Rectal smooth muscle tissue (tissue), 1 donor: ENCODE results near the gene SCAF4.
"Not testable (repeated sequence)": the region's sequence is repeated elsewhere in the genome, so short reads cannot be mapped to it uniquely, and the experiment has no call there.

ENCODE experiments used
- H3K27ac ChIP-seq: one replicate; pipeline ENCODE4 v1.7.0; 2013; ENCODE audit warnings: low read depth, low read length, inconsistent platforms
- H3K27me3 ChIP-seq: one replicate; pipeline ENCODE4 v1.7.0; 2013; ENCODE audit warnings: low read length; ENCODE audit not compliant: control insufficient read depth, insufficient read depth
- H3K36me3 ChIP-seq: one replicate; pipeline ENCODE4 v1.7.0; 2013; ENCODE audit warnings: low read length; ENCODE audit not compliant: control insufficient read depth, insufficient read depth
- H3K4me1 ChIP-seq: one replicate; pipeline ENCODE4 v1.7.0; 2013; ENCODE audit warnings: low read length; ENCODE audit not compliant: control insufficient read depth, insufficient read depth
- H3K4me3 ChIP-seq: one replicate; pipeline ENCODE4 v1.7.0; 2013; ENCODE audit warnings: low read length
- H3K9ac ChIP-seq: one replicate; pipeline ENCODE4 v1.7.0; 2013; ENCODE audit warnings: low read length

The SCAF4 gene

DNA sequence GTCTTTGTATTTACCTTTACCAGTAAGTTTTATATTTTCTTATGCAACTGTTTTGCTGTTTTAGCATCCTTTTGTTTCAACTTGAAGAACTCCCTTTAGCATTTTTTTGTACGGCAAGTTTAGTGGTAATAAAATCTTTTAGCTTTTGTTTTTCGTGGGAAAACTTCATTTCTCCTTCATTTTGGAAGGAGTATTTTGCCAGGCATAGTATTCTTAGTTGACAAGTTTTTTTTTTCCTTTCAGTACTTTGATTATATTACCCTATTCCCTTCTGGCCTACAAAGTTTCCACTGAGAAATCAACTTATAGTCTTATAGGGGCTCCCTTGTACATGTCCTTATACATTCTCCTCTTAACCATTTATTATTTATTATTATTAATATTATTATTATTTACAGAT, 95.0 kb downstream of the SCAF4 start:
- H3K27ac ChIP-seq: no peak overlapping the region
- no peaks in the 10 kb centered on the region for H3K27me3 ChIP-seq
- no peaks in the 10 kb centered on the region for H3K4me1 ChIP-seq
- H3K4me3 ChIP-seq: no peak overlapping the region
- H3K36me3 ChIP-seq: no peaks in the 10 kb centered on the region
- no peak overlapping the region for H3K9ac ChIP-seq

DNA sequence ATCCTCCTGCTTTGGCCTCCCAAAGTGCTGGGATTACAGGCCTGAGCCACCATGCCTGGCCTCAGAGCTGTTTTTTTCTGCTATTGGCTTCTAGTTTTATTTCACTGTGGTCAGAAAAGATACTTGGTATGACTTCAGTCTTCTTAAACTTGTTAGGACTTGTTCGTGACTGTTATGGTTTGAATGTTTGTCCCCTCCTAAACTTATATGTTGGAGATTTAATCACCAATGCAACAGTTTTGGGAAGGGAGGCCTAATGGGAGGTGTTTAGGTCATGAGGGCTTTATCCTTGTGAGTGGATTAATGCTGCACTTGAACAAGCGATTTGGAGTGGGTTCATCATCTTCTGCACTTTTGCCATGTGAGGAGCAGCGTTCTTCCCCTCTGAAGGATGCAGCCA, 96.9 kb downstream of the SCAF4 start:
- H3K27ac ChIP-seq: no peak overlapping the region
- H3K36me3 ChIP-seq: no peaks in the 10 kb centered on the region
- H3K27me3 ChIP-seq: no peaks in the 10 kb centered on the region
- H3K4me1 ChIP-seq: no peaks in the 10 kb centered on the region
- H3K4me3 ChIP-seq: no peak overlapping the region
- no peak overlapping the region for H3K9ac ChIP-seq

DNA sequence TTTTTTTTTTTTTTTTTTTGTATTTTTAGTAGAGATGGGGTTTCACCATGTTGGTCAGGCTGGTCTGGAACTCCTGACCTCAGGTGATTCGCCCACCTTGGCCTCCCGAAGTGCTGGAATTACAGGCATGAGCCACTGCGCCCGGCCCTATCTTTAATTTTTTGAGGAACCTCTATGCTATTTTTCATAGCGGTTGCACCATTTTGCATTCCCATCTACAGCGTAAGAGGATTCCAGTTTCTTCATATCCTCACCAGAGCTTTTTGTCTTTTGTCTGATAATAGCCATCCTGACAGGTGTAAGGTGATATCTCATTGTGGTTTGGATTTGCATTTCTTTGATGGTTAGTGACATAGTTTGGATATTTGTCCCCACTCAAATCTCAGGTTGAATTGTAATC, 100.0 kb downstream of the SCAF4 start:
- not testable (repeated sequence) for H3K27ac ChIP-seq, H3K9ac ChIP-seq, H3K4me1 ChIP-seq, H3K4me3 ChIP-seq, H3K36me3 ChIP-seq, H3K27me3 ChIP-seq

DNA sequence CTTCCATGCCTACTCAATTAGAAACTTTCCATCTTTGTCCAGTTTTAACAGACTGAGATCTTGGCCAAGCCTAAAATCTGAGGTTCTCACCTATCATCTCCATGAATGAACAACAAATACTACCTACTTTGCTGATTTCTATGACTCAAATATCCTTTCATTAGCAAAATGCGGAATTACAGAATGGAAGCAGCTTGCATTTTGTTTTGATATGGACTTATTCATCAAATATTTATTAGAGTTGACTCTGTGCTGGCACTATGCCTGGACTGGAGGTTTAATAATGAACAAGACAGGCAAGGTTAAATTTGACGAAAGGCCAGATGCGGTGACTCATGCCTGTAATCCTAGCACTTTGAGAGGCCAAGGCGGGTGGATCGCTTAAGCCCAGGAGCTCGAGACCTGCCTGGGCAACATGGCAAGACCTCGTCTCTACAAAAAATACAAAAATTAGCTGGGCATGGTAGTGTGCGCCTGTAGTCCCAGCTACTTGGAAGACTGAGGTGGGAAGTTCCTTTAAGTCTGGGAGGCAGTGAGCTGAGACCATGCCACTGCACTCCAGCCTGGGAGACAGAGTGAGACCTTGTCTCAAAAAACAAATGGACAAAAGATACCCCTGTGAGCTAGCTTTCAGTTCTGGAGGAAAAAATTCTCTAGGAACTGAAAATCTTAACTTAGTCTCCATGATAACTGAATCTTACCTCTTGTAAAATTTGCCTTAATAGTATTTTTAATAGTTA, 101.8 kb downstream of the SCAF4 start:
- H3K36me3 ChIP-seq: no peaks in the 10 kb centered on the region
- no peak overlapping the region for H3K4me3 ChIP-seq
- H3K27me3 ChIP-seq: no peaks in the 10 kb centered on the region
- no peaks in the 10 kb centered on the region for H3K4me1 ChIP-seq
- no peak overlapping the region for H3K27ac ChIP-seq
- no peak overlapping the region for H3K9ac ChIP-seq

DNA sequence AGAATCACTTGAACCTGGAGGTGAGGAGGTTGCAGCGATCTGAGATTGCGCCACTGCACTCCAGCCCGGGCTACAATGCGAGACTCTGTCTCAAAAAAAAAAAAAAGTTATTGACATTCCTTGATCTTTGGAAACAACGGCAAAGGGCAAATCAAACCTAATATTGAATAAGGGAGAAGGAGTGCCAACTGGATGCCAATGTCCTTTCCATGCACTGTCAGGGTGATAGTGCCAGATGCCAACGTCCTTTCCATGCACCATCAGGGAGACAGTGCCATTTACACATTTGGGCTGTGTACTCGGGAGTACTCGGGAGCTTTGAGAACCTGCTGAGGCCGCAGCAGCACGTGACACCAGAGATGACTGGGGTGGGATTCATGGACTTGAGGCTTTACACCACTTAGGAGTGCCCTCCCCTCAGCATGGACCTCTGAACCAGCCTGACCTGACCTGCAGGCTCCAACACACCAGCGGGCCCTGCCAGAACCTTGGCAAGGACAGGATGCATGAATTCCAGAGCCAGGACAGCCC, 106.9 kb downstream of the SCAF4 start:
- Histone ChIP-seq H3K27me3 (no peaks in the 10 kb centered on the region), H3K4me1 (no peaks in the 10 kb centered on the region), H3K36me3 (no peaks in the 10 kb centered on the region), H3K9ac (no peak overlapping the region), H3K27ac (no peak overlapping the region), H3K4me3 (no peak overlapping the region)

DNA sequence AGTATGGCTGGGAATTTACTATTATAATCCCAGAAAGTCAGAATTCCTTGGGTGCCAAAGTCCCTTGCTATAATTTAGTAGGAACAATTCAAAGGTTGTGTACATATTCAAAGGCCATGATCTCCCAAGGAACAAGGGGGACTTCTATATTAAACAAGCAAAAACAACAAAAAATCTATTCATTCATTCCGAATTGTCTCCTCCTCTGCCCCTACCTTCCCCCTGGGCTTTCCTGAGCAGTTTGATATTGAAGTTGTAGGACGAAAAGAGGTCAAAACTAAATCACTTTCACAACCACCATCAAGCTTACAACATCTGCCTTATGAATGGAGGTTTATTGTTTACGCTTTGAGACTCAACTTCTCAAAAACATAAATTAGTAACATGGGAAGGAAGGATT, 107.7 kb downstream of the SCAF4 start:
- Histone ChIP-seq H3K36me3 (no peaks in the 10 kb centered on the region), H3K4me3 (no peak overlapping the region), H3K4me1 (no peaks in the 10 kb centered on the region), H3K27ac (no peak overlapping the region), H3K27me3 (no peaks in the 10 kb centered on the region), H3K9ac (no peak overlapping the region)

DNA sequence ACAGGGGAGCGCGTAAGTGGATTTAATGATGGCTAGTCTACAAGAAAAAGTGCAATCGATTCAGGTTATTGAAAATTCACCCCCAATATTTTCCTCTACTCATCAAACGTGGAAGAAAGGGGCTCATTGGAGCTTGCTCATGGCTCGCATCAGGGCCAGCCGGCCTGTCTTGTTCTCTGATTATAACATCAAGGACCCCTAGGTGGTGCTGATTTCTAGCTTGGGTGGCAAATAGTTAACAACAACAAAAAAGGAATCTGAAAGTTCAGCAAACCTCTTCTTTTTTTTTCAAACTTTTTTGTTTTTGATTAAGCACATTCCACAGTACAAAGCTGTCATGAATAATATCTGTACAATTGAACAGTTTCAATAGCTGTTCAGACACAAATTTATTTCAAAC, 108.3 kb downstream of the SCAF4 start:
- Histone ChIP-seq H3K27me3 (no peaks in the 10 kb centered on the region), H3K27ac (no peak overlapping the region), H3K9ac (no peak overlapping the region), H3K4me1 (no peaks in the 10 kb centered on the region), H3K36me3 (no peaks in the 10 kb centered on the region), H3K4me3 (no peak overlapping the region)

DNA sequence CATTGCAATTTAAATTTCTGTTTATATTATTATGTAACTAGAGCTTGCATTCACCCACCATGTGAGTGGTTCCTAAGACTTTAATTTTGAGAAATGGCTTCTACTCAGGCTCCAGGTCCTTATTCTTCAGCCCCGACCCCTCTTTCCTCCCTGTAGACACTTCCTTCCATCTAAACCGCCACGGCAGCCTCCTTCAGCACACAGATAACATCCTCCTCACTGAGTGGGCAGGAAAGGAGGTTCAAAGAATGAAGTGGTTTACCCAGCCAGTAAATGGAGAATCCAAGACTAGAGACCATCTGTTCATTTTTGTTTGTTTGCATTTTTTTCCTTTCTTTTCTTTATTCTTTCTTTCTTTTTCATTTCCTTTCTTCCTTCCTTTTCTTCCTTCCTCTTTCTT, 109.5 kb downstream of the SCAF4 start:
- no peaks in the 10 kb centered on the region for H3K27me3 ChIP-seq
- no peaks in the 10 kb centered on the region for H3K4me1 ChIP-seq
- no peak overlapping the region for H3K27ac ChIP-seq
- no peak overlapping the region for H3K4me3 ChIP-seq
- no peak overlapping the region for H3K9ac ChIP-seq
- no peaks in the 10 kb centered on the region for H3K36me3 ChIP-seq
